Measurements from ENCODE around the gene SUSD1.
A peak's percentile ranks its signal among the peaks of the same experiment; 100 is the strongest.

The SUSD1 gene

GRCh38 chr9:112007575-112008240 is 167.4 kb downstream of the SUSD1 start:
- no peak for DNase-seq

- no peak for DNase-seq
Observed at GRCh38 chr9:112006361-112007020, 168.6 kb downstream of the SUSD1 start.

GRCh38 chr9:112005939-112006338 is 169.2 kb downstream of the SUSD1 start:
- DNase-seq: no peak

- no peak for DNase-seq
Observed at GRCh38 chr9:112003538-112003937, 171.6 kb downstream of the SUSD1 start.

GRCh38 chr9:112002847-112003457 is 172.1 kb downstream of the SUSD1 start:
- DNase-seq: no peak

GRCh38 chr9:112002131-112002846 is 172.8 kb downstream of the SUSD1 start:
- DNase-seq: no peak

- no peak for DNase-seq
Observed at GRCh38 chr9:112000743-112001142, 174.4 kb downstream of the SUSD1 start.

- no peak for DNase-seq
Observed at GRCh38 chr9:111999319-111999718, 175.8 kb downstream of the SUSD1 start.

- no peak for DNase-seq
Observed at GRCh38 chr9:111997831-111998230, 177.3 kb downstream of the SUSD1 start.

GRCh38 chr9:111994831-111995458 is 180.2 kb downstream of the SUSD1 start:
- DNase-seq: no peak

GRCh38 chr9:111993319-111993718 is 181.8 kb downstream of the SUSD1 start:
- no peak for DNase-seq

GRCh38 chr9:111992523-111992922 is 182.6 kb downstream of the SUSD1 start:
- peak; percentile 26 for DNase-seq

GRCh38 chr9:111991179-111991578 is 183.9 kb downstream of the SUSD1 start:
- DNase-seq: no peak
